ENCODE results near the gene NOL4L.

The NOL4L gene

DNA sequence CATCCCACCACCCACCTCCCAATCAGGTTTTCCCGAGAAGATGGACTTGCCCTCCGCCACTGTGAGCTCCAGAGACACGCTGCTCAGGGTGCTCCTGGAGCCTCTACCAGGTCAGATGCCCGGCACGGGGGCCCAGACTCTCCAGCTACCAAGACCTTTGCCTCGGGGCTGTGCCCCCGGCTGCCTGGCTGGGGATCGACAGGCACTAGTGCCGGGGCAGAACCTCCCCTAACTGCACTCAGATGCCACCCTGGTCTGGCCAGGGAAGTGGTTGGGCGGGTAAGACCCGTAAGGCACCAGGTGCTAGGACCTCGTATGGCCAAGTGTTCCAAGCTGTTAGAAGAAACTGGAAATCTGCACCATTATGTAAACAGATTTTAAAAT, 126.3 kb downstream of the NOL4L start:
- H3K4me3 ChIP-seq (ENCODE audit: low read depth, low read length) = no peak overlapping the region
- DNase-seq (ENCODE audit: low read depth) = no peak
- TF ChIP-seq, protein P1, sequence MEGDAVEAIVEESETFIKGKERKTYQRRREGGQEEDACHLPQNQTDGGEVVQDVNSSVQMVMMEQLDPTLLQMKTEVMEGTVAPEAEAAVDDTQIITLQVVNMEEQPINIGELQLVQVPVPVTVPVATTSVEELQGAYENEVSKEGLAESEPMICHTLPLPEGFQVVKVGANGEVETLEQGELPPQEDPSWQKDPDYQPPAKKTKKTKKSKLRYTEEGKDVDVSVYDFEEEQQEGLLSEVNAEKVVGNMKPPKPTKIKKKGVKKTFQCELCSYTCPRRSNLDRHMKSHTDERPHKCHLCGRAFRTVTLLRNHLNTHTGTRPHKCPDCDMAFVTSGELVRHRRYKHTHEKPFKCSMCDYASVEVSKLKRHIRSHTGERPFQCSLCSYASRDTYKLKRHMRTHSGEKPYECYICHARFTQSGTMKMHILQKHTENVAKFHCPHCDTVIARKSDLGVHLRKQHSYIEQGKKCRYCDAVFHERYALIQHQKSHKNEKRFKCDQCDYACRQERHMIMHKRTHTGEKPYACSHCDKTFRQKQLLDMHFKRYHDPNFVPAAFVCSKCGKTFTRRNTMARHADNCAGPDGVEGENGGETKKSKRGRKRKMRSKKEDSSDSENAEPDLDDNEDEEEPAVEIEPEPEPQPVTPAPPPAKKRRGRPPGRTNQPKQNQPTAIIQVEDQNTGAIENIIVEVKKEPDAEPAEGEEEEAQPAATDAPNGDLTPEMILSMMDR (IDR thresholded peaks at IDR 0.05; ENCODE audit: low read depth, low read length) = no peak
- TF ChIP-seq POLR2A (IDR thresholded peaks at IDR 0.05; ENCODE audit: extremely low read depth, insufficient read length) (no peak), MYC (IDR thresholded peaks at IDR 0.05; ENCODE audit: low read depth, low read length) (no peak)
- TF ChIP-seq, protein P2, sequence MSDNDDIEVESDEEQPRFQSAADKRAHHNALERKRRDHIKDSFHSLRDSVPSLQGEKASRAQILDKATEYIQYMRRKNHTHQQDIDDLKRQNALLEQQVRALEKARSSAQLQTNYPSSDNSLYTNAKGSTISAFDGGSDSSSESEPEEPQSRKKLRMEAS (IDR thresholded peaks at IDR 0.05; ENCODE audit: low read depth, low read length) = no peak

DNA sequence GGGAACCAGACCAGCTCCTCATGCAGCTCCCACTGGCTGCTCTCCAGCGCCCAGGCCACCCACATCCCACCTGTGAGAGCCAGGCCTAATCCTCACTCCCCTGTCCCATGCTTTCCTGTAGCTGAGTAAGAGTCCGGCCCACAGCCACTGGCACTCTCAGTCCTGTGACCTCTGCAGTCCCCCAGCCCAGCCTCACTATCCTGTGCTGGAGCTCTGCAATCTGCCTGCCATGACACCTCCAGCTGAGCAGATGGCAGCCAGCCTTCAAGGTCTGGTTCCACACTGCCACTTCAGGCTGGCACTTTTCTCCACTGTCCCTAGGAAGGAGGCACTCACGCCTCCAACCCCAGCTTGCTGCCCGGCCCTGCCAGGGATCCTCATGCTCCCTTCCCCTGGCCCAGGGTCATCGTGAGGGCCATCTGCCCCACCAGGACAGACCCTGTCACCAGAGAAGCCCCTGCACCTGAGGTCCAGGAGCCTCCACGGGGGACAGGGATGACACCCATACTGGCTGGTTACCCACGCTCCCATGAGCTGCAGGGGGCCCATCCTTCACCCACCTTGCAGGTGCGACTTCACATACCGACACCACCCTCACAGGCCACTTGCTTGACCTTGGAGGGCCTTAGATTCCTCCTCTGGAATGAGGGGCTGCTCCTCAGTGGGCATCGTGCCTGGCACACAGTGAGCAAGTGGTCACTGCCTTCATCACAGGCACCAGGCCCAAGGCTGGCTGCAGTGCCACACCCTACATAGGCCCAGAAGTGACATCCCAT, 126.9 kb downstream of the NOL4L start:
- H3K4me3 ChIP-seq (ENCODE audit: low read depth, low read length) = no peak overlapping the region
- DNase-seq (ENCODE audit: low read depth) = no peak
- TF ChIP-seq, protein P1 (IDR thresholded peaks at IDR 0.05; ENCODE audit: low read depth, low read length) = no peak
- TF ChIP-seq, protein P2 (IDR thresholded peaks at IDR 0.05; ENCODE audit: low read depth, low read length) = no peak
- TF ChIP-seq POLR2A (IDR thresholded peaks at IDR 0.05; ENCODE audit: extremely low read depth, insufficient read length) (no peak), MYC (IDR thresholded peaks at IDR 0.05; ENCODE audit: low read depth, low read length) (no peak)

DNA sequence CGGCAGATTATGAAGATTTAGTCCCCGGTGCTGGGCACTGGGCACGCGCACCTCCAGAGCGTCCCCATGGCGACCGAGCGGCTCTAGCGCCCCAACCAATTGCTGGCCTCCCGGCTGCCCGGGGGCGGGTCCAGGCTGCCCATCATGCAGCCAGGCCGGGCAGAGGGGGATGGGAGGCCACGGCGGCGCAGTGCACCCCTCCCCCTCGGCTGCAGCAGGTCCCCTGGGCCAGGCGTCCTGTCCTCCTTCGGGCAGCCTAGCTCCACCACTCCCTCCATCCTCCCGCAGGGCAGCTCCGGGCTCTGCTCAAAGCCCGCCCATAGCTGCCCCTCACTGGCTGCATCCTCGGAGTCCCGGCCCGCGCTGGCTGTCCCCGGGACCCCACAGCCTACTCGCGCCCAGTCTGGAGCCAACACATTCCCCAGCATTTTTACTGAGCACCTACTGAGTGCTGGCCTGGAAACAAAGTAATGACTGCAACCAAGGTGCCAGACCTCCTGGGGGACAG, 127.6 kb downstream of the NOL4L start:
- DNase-seq (ENCODE audit: low read depth) = no peak
- H3K4me3 ChIP-seq (ENCODE audit: low read depth, low read length) = no peak overlapping the region
- TF ChIP-seq POLR2A (IDR thresholded peaks at IDR 0.05; ENCODE audit: extremely low read depth, insufficient read length) (no peak), MYC (IDR thresholded peaks at IDR 0.05; ENCODE audit: low read depth, low read length) (no peak)
- TF ChIP-seq, protein P1 (IDR thresholded peaks at IDR 0.05; ENCODE audit: low read depth, low read length) = no peak
- TF ChIP-seq, protein P2 (IDR thresholded peaks at IDR 0.05; ENCODE audit: low read depth, low read length) = no peak

DNA sequence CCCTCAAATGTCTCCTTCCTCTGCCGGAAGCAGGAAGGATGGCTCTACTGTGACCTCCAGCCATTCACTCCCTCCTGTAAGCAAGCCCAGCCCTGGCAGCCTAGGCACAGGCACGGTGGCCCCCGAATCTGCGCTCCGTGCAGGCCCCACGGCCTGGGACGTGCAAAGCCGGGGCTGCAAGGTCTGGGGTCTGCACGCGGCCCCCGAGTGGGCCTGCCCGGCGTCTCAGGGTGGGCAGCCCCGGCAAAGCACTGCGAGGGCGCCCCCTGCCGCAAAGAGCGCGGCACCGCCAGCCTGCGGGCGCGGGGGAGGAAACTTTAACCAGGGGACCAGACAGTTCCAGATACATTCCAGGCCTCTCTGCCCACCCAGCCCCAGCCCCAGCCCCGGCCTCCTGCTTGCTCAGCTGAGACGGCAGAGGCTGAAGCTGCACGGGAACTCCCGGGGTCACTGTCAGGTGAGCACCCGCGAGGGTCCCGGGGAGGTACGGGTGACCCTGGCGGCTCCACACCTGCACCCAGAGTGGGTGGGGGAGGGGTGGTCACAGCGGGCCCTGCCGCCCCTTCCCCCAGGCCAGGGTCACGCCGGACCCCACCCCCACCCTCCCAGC, 128.2 kb downstream of the NOL4L start:
- TF ChIP-seq, protein P1 (IDR thresholded peaks at IDR 0.05; ENCODE audit: low read depth, low read length) = peak; percentile 0
- no peak for TF ChIP-seq MYC (IDR thresholded peaks at IDR 0.05; ENCODE audit: low read depth, low read length)
- TF ChIP-seq POLR2A (IDR thresholded peaks at IDR 0.05; ENCODE audit: extremely low read depth, insufficient read length) = no peak
- TF ChIP-seq, protein P2 (IDR thresholded peaks at IDR 0.05; ENCODE audit: low read depth, low read length) = no peak
- peak; percentile 40 for DNase-seq (ENCODE audit: low read depth)
- no peak overlapping the region for H3K4me3 ChIP-seq (ENCODE audit: low read depth, low read length)

DNA sequence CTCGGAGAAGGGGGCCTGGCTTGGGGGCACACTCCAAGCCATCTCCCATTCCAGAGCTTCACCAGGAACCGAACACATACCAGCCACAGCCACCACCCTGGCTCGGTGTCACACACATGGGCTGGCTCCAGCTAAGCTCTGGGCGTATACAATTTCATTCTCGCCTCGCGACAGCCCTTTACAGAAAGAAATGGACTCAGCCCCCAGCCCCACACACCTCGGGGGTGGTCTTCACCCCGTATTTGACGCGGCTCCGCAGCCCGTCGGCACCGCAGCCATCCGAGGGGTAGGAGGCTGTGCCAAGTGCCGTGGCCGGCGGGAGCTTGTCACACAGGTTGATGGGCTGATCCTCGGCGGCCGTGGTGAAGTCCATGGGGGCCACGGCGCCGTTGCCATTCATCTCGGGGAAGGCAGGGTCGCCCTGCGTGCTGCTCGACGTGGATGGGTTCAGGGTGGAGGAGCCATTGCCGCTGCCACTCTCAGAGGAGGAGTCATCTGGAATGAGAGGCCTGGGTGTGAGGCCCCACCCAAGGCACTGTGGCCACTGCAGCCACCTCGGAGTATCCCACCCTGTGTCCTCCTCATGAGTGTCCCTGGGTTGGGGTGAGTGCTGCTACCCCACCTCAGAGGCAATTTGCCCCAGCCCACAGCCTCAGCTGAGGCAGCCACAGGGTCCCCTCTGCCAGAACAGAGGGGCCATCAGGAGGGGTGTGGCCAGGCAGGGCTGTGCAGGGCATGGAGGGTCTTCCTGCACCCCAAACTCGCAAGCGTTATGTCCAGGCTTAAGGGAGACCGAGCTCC, 129.0 kb downstream of the NOL4L start:
- DNase-seq (ENCODE audit: low read depth) = no peak
- TF ChIP-seq MYC (IDR thresholded peaks at IDR 0.05; ENCODE audit: low read depth, low read length) (no peak), POLR2A (IDR thresholded peaks at IDR 0.05; ENCODE audit: extremely low read depth, insufficient read length) (no peak)
- TF ChIP-seq, protein P1 (IDR thresholded peaks at IDR 0.05; ENCODE audit: low read depth, low read length) = no peak
- TF ChIP-seq, protein P2 (IDR thresholded peaks at IDR 0.05; ENCODE audit: low read depth, low read length) = no peak
- no peak overlapping the region for H3K4me3 ChIP-seq (ENCODE audit: low read depth, low read length)

Measured in NB4 (cell line).